ENCODE results near the gene CNOT6. TPM values are rescaled to one million over a fixed set of nuclear protein-coding genes. Genes with fewer than 3 reads are reported as not detected.

Gene CNOT6
- total and polyA plus RNA-seq, 11 donors: 3.1 to 18.8 (median 12.9) TPM

DNA sequence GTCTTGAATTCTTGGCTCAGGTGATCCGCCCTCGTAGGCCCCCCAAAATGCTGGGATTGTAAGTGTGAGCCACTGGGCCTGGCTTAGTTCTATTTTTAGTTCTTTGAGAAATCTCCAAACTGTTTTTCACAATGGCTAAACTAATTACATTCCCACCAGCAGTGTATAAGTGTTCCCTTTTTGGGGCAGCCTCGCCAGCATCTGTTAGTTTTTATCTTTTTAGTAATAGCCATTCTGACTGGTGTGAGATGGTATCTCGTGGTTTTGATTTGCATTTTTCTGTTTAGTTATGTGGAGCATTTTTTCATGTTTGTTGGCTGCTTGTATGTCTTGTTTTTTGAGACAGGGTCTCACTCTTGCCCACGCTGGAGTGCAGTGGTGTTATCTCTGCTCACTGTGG is 28.2 kb downstream of the CNOT6 start:
- no peak for ATAC-seq
- H3K4me1 ChIP-seq: peaks cover 0 to 47% (median 19%) of the 10 kb centered on the region in 12 donors

DNA sequence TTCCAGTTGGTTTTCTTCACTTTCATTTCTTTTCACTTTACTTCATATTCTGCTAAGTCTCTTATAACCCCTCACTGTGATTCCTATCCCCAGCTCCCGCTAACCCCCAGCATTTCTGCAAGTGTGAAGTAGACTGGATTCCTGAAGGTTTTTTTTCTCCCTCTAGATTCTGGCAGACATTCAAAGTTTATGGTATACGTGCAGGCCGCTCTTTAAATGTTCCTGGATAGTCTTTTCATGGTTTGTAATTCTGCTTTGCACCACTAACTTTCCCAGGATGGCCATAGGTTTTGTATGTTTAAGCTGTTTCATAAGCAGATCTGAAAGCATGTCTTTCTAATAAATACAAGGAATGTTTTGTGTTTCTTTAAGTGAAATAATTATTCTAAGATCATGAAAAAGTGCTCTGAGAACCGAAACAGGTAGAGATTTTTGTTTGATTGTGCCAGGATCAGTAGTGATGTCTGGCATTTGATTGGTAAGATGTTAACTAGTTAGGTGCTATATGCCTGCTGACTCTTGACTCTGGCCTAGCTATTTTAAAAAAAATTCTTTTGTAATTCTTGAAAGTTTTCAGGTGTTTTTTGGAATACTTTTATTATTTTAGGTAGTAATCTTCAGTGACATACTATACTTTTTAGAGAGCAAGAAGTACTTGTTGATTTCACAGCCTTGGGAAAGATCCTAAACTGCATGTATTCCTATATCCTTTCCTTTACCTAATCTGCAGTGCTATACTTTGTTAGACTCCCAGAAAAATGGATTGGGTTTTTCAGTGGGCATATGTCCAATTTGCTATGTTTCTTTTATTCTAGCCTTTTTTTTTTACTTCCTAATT is 29.7 kb downstream of the CNOT6 start:
- TF ChIP-seq POLR2A (IDR thresholded peaks at IDR 0.05): no peak
- TF ChIP-seq, protein P1, sequence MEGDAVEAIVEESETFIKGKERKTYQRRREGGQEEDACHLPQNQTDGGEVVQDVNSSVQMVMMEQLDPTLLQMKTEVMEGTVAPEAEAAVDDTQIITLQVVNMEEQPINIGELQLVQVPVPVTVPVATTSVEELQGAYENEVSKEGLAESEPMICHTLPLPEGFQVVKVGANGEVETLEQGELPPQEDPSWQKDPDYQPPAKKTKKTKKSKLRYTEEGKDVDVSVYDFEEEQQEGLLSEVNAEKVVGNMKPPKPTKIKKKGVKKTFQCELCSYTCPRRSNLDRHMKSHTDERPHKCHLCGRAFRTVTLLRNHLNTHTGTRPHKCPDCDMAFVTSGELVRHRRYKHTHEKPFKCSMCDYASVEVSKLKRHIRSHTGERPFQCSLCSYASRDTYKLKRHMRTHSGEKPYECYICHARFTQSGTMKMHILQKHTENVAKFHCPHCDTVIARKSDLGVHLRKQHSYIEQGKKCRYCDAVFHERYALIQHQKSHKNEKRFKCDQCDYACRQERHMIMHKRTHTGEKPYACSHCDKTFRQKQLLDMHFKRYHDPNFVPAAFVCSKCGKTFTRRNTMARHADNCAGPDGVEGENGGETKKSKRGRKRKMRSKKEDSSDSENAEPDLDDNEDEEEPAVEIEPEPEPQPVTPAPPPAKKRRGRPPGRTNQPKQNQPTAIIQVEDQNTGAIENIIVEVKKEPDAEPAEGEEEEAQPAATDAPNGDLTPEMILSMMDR (IDR thresholded peaks at IDR 0.05): no peak
- intact Hi-C loops (cut with DNase I): no loop called here
- no peak overlapping the region for H3K4me3 ChIP-seq
- ATAC-seq (no peak), DNase-seq (no peak)
- H3K4me1 ChIP-seq: peaks cover 0 to 46% (median 19%) of the 10 kb centered on the region in 12 donors
- no peak overlapping the region for H3K27ac ChIP-seq
- 40 to 52% (median 50%) methylated on average over 4 of the region's 4 CpGs for WGBS, 4 donors
- no peaks in the 10 kb centered on the region for H3K9me3 ChIP-seq
- H3K36me3 ChIP-seq: no peaks in the 10 kb centered on the region
- no peaks in the 10 kb centered on the region for H3K27me3 ChIP-seq

More for the DNA sequence above, 28.2 kb downstream of the CNOT6 start:
- TF ChIP-seq POLR2A (IDR thresholded peaks at IDR 0.05): no peak
- TF ChIP-seq, protein P1 (IDR thresholded peaks at IDR 0.05): no peak
- intact Hi-C loops (cut with DNase I): no loop called here
- no peak overlapping the region for H3K4me3 ChIP-seq
- no peaks in the 10 kb centered on the region for H3K36me3 ChIP-seq
- no peaks in the 10 kb centered on the region for H3K9me3 ChIP-seq
- no peak overlapping the region for H3K27ac ChIP-seq
- 67 to 80% (median 71%) methylated on average over 5 of the region's 5 CpGs for WGBS, 4 donors
- no peaks in the 10 kb centered on the region for H3K27me3 ChIP-seq
- no peak for DNase-seq

DNA sequence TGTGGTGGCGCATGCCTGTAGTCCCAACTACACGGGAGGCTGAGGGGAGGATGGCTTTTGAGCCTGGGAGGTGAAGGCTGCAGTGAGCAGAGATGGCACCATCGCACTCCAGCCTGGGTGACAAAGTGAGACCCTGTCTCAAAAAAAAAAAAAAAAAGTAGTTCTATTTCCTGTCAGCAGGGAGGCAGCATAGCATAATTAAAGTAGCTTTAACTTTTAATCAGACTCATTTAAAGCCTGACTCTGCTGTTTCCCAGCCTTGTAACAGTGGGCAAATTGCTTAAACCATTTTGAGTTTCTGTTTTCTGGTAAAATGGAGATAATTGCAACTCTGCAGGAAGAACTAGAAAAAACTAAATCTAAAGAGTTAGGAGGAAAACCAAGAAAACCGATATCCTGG is 31.2 kb downstream of the CNOT6 start:
- DNase-seq: no peak
- TF ChIP-seq, protein P1 (IDR thresholded peaks at IDR 0.05): no peak
- TF ChIP-seq POLR2A (IDR thresholded peaks at IDR 0.05): no peak
- intact Hi-C loops (cut with DNase I): no loop called here
- Histone ChIP-seq H3K27ac (no peak overlapping the region), H3K4me1 (peaks cover 0 to 35% (median 19%) of the 10 kb centered on the region in 12 donors), H3K36me3 (peaks cover 0 to 13% (median 4%) of the 10 kb centered on the region in 9 donors), H3K4me3 (no peak overlapping the region), H3K27me3 (no peaks in the 10 kb centered on the region), H3K9me3 (no peaks in the 10 kb centered on the region)
- 89 to 94% (median 90%) methylated on average over 4 of the region's 4 CpGs for whole genome bisulfite sequencing, 4 donors
- no peak for ATAC-seq

DNA sequence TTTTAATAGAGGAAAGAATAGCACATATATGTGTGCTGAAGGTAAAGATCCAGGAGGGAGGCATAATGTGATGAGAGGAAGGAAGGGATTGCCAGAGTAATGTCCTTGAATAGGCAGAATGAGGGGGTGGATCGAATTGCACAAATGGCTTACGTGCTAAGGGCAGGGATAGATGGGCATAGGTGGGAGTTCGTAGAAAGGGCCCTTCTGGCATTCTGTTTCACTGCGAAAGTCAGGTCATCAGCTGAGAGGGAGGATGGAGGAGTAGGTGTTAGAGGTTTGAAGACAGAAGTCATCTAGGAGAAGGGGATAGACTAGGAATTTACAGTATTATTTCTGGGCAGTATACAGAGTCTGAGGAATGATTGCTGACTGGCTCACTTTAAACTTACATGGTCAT is 32.1 kb downstream of the CNOT6 start:
- DNase-seq: no peak
- Histone ChIP-seq H3K9me3 (no peaks in the 10 kb centered on the region), H3K27ac (no peak overlapping the region), H3K4me3 (no peak overlapping the region), H3K36me3 (peaks cover 0 to 13% (median 4%) of the 10 kb centered on the region in 9 donors), H3K4me1 (peaks cover 0 to 35% (median 19%) of the 10 kb centered on the region in 12 donors), H3K27me3 (no peaks in the 10 kb centered on the region)
- no peak for TF ChIP-seq POLR2A (IDR thresholded peaks at IDR 0.05)
- TF ChIP-seq, protein P1 (IDR thresholded peaks at IDR 0.05): no peak
- no peak for ATAC-seq
- whole genome bisulfite sequencing, 4 donors: 69 to 72% (median 70%) methylated on average over 4 of the region's 4 CpGs
- intact Hi-C loops (cut with DNase I): no loop called here

Measured in heart left ventricle (tissue), 16 donors.